GM18520 (cell line): ENCODE data around the gene GRIK4.

Source experiments
- ATAC-seq: cut with Tn5 transposase; IDR thresholded peaks from one replicate; pipeline ENCODE4 v1.9.1; 2021; ENCODE audit not compliant: unreplicated experiment

Gene GRIK4

DNA sequence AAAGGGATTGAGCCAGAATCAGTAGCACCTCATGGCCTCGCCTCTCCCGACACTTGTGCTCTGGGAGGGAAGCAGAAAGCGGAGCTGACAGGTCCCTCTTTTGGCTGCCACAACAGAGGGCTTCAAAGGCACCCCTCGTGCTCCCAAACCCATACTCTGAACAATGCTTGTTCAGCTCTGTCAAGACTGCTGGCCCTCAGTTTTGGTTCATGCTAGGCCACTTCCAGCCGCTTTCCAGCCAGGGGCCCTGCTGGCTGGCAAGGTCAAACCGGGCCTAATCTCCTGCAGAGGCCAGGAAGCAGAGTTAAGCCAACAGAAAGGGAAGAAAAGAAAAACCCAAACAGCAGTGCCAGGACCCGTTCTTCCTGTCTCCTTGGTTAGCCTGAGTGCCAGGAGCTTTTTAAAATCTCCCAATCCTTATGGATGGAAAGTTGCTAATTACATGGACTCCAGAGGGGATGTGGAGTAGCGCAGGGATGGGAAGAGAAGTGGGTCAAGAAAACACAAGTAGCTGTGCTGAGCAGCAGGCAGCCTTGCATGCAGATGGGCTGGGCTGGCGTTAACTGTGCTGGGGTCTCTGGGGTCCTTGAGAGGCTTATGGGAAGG lies 150.6 kb downstream of the GRIK4 start:
- ATAC-seq, result no peak

DNA sequence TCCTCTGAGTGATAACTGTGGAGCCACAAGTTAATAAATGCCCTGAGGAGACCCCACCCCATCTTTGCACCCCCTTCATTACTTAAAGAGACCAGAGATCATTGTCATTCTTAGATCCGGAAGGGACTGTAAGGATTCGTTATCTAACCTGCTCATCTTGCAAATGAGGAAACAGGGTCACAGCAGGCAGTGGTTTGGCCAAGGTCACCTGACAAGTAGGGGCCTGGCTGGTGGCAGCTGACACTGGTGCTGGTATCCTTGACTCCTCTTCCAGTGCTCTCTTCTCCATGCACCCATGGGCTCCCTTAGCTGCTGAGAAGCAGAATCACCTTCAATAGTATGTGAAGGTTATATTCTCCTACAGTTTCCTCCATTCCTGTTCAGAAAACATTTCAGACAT lies 151.6 kb downstream of the GRIK4 start:
- no peak for ATAC-seq

DNA sequence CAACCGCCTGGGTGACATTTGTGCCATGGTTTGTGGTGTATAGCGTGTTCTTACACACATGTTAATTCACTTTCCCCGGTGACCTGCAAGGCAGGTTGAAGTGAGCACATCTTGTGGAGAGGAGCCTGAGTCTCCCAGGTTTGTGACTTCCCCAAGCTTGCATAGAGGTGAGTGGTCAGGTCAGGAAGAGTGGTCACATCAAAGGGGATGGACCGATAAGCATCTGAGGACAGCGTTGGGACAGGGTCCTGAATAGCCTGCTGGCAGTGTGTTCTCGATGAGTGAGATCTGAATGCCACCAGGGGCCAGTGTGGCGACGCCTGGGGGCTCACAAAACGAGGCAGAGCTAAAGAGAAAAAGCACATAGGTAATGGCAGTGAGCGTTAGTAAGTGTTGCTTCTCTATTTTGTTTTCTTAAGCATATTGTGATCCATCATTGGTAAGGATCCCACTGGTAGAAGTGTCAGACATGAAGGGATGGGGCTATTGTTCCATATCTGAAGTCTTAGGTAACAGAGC lies 154.6 kb downstream of the GRIK4 start:
- ATAC-seq, result no peak

DNA sequence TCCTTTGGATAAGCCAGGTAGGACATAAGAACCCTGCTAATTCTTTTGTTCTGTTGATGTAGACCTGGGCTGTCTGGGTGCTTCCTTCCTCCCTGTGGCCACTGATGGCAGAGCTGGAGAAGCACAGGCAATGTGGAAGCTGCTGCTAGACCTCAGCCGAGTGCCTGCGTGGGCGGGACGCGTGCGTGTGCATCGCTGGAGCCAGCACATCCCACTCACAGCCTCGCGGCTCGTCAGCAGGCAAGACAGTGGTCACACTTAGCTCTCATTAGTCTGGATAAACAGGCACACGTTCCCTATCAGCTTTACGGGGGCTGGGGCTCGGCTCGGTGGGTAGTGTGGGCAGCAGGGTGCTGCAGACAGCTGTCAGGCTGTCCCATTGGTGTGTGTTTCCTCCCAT lies 155.7 kb downstream of the GRIK4 start:
- ATAC-seq, result no peak

DNA sequence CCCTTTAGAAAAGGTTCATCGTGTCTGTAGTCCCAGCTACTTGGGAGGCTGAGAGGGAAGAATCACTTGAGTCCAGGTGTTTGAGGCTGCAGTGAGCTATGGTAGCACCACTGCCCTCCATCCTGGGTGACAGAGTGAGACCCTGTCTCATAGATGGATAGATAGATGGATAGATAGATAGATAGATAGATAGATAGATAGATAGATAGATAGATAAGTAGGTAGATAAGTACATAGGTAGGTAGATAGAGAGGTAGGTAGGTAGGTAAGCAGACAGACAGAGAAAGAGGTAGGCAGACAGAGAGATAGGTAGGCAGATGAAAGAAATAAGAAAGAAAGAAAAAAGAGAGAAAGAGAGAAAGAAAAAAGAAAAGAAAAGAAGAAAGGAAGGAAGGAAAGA lies 156.4 kb downstream of the GRIK4 start:
- ATAC-seq, result no peak

DNA sequence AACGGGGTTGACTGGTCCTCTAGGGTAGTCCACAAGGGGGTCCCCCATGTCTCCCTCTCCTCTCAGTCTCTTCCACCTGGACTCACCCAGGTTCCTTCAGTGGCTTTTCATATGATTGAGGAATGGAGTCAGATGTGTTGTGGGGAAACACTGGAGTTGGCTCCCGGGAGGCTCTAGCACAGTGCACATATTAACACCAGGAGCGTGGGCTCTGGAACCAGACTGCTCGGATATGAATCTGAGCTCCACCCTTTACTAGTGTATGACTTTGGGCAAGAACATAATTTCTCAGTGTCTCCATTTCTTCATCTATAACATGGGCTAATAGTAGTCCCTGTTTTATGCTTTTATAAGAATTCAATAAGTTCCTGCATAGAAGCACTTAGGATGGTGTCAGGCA lies 157.0 kb downstream of the GRIK4 start:
- no peak for ATAC-seq

DNA sequence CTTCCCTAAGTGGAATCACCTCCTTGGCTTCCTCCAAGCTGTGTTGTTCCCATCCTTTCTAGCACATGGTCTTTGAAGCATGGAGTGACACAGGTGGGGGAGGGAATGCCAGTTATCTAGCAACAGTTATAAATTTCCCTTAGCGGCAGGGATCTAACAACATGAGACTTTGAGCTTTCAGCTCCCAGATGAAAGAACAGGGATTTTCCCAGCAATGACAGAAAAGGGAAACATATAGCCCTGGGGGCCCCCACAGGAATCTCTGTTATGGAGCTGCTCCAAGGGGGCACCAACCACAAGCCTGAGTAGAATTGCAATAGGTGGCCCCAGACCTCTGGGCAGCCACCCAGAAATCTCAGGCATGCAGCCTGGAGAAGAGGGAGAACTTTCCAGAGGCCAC lies 163.0 kb downstream of the GRIK4 start:
- ATAC-seq, result no peak

DNA sequence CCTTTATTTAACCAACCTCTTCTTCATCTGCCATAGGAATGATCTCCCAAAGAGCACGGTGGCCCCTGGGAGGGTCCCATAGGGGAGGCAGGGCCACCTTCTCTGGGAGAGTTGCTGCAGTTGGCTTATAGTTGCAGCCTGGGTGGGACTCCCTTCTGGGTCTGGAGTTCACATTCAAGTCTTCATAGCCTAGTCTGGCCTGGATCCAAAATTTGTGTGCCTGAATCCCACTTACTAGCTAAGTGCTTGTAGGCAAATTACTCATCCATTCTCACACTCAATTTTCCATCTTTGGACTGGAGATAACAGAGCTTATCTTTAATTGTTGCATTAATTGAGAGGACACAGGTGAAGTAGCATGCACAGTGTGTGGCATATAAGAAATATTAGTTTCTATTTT lies 163.6 kb downstream of the GRIK4 start:
- no peak for ATAC-seq

DNA sequence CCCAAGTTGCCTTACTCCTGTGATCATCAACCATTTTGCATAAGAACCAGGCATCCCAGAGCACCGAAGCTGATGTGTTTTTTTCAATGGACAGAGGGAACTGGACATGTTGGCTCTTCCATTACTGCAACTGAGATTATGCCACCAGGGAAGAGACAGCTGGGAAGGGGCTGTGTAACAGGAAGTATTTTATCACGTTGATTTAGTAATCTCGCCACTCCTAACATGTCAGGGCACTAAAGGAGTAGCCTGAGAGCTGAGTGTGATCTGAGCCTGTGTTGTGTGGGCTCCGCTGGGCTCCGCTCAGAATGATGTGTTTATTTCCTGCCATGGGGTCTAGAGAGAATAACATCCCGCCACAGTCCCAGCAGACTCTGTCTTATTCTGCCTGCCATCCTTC lies 165.4 kb downstream of the GRIK4 start:
- ATAC-seq, result no peak

DNA sequence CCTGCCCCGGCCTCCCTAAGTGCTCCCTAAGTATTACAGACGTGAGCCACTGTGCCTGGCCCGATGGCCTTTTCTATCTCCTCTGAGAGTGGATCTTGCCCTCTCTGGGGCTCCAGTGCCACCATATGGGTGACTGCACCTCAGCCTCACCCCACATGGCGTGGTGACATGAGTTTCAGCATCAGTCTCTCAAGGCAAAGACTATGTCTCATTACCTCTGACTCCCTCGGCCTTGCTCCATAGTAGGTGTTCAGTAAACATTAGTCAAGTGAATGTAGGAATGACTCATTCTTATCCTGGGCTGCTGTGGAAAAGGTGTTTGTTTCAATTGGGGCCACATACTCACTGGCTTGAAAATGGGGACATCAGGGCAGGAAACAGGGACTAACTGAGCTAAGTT lies 168.8 kb downstream of the GRIK4 start:
- ATAC-seq, result no peak

DNA sequence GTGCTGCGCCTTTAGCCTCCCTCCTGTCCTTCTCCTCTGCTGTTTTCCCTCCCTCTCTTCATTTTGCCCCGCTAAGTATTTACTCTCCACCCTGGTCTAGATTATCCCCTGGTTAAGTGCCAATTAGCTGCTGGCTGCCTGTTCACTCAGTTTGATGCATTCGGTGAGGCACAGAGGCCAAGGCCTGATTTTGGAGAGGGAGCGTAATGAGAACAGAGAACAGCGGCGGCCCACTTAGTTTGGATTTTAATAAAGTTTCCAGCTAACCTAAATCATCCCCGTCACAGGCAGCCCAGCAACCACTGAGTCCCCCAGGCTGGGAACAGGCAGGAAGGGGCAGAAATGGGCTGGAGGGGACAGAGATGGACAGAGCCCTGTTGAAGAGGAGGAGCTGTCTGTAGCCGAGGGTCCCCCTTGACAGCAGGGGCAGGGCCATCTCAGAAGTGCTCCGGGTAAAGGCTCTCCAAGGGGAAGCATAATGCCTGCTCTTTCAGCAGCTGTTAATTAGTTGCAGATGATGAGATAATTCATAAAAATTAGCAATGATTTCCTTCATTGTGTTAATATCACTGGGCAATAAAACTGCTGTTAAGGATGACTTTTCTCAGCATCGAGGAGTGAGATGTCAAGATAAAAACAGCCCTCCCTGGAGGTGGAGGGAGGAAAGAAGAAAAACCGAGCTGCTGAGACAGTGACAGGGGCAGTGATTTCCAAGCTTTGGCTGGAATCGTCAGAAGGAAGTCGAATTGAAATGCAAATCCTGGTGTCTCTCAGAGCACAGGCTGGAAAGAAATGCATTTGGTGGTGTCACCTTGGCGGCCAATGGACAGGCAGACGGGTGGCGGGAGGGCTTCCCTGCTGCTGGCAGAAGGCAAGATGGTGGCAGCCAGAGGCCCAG lies 170.1 kb downstream of the GRIK4 start:
- ATAC-seq, result no peak

DNA sequence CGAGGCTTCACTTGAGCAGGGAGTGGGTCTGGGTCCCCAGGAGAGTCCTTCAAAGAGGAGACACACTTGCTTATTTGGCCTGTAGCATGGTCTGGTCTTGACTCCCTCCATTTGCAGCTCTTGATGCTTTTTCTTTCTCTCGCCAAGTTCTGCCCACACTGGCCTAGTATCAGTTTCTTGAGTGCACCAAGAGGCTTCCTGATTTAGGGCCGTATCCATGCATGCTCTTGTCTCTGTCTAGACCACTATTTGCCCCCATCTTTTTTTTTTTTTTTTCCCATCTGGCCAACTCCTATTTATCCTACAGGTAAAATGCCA lies 170.7 kb downstream of the GRIK4 start:
- ATAC-seq, result no peak

DNA sequence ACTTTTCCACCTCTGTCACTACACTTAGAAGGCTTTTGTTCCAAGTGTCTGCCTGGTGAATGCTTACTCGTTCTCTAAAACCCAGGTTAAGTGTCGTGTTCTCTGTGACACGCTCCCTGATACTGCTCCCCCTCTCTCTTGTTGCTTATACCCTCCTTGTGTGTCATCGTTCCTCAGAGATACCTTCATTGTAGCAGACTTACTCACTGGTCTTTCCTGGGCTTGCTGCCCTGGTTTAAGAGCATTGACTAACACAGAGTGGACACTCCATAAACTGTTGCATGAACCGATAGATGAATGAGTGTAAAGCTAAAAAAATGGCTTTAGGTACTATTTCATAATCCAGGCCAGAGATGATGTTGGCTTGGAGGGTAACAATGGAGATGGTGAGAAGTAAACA lies 171.3 kb downstream of the GRIK4 start:
- no peak for ATAC-seq

DNA sequence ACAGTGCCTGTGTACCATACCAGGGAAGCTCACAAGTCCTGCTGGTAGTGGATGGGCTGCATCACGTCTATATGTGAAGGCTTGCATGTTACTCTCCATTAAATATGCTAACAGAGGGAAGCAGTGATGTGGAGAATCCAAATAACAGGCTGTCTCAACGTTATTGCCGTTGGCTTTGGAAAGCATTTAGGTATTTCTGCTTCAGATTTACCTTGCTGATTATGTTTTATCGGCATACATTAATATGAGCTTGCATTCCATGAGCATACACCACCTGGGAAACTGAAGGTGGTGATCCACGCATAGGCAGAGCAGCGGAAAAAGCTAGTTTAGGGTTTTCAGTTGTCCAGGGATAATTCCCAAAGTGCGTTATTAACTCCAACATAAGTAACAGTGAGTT lies 175.0 kb downstream of the GRIK4 start:
- no peak for ATAC-seq

DNA sequence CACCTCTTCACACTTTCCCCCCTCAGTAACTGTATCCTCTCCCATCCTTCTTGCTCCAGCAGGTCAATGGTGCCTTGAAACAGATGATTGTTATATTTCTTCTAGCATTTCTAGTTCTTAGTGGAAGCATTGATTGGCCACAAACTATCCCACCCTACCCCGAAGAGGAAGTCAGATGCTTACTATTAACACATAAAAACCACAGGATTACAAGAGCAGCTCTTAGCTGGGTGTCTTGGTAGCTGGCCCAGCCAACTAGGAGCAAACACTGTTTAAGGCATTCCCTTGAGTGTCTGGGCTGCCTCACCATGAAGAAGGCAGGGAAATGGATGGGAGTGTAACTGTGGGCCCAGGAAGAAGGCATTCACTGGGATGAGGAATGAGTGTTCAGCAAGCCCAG lies 176.6 kb downstream of the GRIK4 start:
- ATAC-seq, result no peak

DNA sequence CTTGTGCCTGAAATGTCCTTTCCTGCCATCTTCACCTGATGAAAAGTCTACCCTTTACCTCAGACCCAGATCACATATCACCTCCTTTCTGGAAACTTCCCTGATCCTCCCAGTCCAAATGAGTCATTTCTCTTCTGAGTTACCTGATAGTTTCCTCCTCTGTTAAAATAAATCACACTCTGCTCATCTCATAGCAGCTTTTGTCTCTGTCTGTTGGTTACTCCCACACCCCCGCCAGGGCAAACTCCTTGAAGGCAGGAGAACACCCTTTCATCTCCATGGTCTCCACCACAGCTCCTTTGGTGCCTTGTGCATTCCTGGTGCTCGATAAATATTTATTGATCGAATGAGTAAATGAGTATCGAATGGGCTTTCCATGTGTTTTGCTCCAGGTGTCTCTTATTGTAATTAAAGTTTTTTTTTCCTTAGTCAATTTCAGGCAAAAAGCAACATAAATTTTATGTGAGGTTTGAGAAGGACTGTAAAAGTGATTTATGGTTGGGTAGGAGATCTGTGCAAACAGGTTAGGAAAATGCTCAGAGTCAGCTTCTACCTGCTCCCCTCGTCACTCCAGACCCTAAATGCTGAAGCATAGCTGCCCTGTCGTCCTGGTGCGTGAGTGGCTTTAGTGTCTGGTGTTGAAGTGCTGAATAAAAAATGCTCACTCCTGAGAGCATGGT lies 178.2 kb downstream of the GRIK4 start:
- no peak for ATAC-seq

DNA sequence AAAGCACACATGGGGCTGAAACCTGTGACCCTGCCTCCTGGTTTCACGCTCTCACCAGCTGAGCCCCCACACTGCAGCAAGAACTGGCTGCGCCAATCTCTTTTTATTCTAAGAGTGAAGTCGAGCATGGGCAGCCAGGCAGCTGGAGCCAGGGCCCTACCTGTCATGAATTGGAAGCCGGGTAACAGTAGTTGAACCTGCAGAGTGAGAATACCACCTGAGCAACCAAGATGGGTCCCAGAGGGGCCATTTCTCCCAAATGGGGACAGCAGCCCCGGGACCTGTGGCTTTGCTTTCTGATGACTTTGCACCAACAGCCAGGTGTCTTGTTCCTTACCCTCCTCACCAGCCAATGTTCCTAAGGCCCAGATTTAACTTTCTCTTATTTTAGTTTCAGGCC lies 178.9 kb downstream of the GRIK4 start:
- no peak for ATAC-seq

DNA sequence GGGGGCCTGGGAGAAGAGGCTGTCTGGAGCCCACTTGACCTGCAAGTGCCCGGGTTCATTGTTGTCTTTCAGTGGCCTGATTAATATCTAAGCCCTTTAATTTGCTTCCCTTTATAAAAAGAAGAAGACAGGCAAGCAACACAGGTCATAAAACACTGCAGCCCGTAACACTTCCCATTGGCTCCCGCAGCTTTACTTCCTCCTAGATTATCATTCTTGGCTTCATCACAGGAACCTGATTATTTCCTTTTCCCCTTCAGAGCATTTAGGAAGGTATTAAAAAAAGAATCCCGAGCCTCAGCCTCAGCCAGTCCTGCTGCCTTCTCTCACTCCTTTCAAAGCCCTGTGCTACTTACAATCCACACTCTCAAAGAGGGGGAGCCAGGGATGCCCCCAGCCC lies 183.2 kb downstream of the GRIK4 start:
- ATAC-seq, result no peak

DNA sequence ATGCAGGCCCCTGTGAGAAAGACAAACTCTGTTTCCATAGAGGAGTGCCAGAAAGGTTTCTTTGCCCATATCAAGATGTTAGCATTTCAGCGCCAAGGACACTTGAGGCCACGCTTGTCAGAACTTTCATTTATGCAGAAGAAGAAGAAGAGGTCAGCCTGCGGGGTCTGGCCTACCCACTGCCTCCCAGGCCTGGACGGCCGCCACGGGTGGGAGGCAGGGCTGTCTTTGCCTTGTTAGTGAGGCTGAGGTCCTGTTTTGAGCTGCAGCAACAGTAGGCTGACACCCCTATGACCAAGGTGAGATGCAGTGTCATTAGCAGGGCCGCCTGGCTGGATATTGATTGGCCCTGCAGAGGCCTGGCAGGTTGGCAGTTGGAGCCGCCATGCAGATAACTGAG lies 183.9 kb downstream of the GRIK4 start:
- no peak for ATAC-seq

DNA sequence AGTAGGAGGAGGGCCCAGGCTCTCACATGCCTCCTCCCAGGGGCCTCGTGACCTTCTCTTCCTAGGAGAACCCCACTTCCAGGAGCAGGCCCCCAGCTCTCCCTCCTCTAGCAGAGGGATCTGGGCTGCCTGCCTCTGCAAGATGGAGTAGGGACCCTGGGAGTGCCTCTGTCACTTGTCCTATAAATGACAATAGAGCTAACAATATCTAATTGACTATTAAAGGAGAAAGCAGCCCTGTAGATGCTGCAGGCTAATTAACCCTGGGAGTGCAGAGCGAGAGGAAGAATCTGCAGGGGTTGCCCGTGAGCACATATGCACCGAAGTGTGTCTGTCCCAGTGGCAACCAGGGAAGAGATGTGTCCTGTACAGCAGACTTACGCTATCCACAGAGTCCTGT lies 184.4 kb downstream of the GRIK4 start:
- ATAC-seq, result no peak

DNA sequence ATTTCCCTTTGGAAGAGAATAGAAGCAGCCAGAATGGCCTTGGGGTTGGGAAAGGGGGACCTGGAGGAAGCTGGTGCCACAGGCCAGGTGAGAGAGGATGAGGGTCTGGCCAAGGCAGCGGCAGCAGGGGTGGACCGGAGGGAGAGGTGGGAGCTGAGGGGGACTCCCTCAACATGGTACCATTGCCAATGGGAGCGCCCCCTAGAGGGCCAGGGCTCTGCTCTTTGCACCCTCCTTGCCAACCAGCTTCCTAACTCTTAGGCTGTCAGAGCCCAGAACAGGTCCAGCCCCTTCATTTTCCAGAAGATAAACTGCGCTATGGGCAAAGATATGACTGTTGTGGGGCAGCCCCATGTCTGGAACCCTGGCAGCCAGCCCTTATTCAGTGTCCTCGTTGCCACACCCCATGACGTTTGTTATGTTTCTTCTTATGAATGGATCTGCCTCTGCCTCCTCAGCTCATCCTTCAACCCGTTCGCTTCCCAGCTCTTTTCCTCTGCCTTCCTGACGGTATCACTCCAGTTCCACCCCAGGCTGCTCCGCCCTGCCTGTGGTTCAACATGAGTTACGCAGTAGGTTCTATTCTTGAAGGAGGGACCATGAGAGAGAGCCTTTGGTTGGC lies 185.2 kb downstream of the GRIK4 start:
- no peak for ATAC-seq

DNA sequence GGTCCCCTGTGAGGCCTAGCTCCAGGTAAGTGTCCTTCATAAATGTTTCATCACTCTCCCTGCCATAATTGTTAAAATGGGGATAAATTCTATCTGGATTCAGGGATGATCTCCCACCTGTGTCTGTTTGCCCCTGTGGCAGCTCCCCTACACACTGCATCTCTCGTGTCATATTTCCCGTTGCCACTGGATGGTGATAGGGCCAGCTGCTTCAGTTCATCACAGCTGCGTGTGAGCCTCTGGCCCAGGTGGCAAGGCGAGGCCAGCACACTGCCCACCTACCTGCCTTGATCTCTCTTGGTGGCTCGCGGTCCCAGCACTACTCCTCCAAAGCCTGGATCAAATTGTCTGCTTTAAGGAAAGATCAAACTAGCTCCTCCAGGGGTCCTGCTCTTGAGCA lies 187.4 kb downstream of the GRIK4 start:
- no peak for ATAC-seq
